Posterior vena cava (tissue), 2 donors: ENCODE results near the gene MON1A. TPM values are rescaled to one million over a fixed set of nuclear protein-coding genes. Genes with fewer than 3 reads are reported as not detected.

Experiments used
- DNase-seq: peaks from one replicate; pipeline ENCODE4 v3.0.0-alpha.2; 2020; ENCODE audit warnings: low spot score
- intact Hi-C, 2 donors: fragments of 100-400 bp; cut with DNase I; formaldehyde crosslinking; loops; one replicate each; pipeline versions ENCODE4 v1.14.1 to v1.14.2; 2022 to 2023
- total RNA-seq, 2 donors: library from RNA; stranded (reverse); fragmentation: NEBNext Ultra II Directional; extraction: Animal tissue kit (Norgen Biotek cat#: 25700); gene quantifications; one replicate each; pipeline ENCODE4 v1.2.1, GENCODE V29; 2021
- donor health status: DM: yes; HTN: yes; CAD: no.
- donor health status: DM: yes; HTN: yes; CAD: no.

Gene MON1A
- total RNA-seq, 2 donors from 2014 or later: 7.6 to 9.3 TPM

DNA sequence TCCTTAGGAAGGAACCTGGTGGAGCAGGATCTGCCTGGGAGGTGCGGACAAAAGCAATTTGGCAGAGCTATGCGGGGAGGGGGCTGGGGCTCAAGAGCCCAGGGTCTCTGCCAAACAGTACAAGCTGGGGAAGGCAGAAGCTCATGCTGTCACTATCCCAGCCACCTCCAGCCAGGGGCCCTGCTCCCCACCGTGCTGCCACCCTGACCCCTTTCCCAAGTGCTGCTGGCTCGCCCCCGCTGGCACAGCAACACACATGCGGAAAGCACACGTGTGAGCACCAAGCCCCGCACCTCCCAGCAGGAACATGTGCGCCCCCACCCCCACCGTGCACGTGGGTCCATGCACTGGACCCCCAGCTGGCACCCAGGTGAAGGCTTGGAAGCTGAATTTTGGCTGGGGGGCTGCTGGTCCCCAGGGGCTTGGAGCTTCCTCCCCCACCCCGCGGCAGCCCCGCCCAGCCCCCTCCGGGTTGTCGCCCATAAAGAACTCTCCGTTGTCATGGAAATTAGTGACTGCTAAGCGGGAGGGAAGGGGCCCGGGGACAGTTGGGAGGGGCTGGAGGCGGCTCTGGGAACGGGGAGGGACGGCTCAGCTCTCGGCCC lies 60.6 kb downstream of the MON1A start:
- intact Hi-C loops: no loop called here
- no peak for DNase-seq

DNA sequence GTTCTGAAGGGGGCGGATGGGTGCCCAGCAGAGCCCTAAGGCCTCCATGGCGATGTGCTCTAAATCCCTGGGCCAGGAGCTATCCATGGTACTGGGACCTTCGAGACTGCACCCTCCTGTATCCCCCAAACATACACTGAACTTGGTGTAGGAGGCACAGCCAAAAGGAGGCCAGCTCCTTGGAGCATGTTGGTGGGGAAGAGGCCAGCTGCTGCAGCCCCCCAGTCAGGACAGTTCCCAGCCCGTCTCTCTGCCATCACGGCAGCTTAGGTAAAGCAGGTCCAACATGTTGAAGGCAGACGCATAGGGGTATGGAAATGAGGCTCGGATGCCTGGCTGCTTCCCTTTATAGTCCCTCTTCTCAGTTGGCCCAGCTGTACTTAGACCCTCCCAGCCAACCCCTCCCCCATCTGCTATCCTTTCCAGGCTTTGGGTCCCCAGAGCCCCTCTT lies 61.7 kb downstream of the MON1A start:
- DNase-seq: no peak

GRCh38 chr3:49867400-49867799 lies 62.2 kb downstream of the MON1A start:
- no peak for DNase-seq
- intact Hi-C loops: no loop called here

More for the DNA sequence above, 61.7 kb downstream of the MON1A start:
- intact Hi-C loops: no loop called here

DNA sequence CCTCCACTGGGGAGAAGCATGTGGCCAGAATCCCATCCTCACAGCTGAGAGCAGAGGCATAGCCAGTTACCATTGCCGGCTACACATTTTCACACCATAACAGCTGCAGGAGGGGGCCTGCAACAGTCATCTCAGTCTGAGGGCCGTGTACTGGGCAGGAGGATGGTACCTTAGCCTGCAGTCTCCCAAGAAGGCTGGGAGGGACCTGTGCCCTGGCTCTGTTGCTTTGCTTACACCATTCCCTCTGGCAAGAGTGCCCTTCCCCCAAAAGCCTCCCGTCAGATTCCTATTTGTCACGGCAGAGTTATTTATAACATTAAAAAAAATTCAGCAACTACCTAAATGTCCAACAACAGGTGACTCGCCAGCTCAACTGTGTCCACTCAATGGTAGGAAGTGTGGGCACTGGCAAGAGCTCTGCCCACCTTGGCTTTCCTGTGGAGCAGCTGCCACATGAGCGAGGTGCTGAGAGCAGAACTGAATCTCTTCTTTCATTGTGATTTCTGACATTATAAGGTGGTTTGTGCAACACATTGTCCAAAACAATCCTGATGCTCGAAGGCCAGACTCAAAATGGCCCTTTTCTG lies 64.3 kb downstream of the MON1A start:
- intact Hi-C loops: no loop called here
- no peak for DNase-seq

- intact Hi-C loops: no loop called here
- no peak for DNase-seq
Measured at GRCh38 chr3:49864505-49864904, 65.1 kb downstream of the MON1A start.

GRCh38 chr3:49859576-49860305 lies 69.9 kb downstream of the MON1A start:
- no peak for DNase-seq
- intact Hi-C loops: no loop called here

Other genes starting within 250 kb of the MON1A start
- 1 to 10 TPM; 3.0 to 9.1 TPM for gene MST1, start 240.3 kb downstream of the MON1A start, total RNA-seq
- gene RNF123, start 240.3 kb downstream of the MON1A start, total RNA-seq: 10 to 100 TPM; 28.3 to 29.5 TPM
- gene AMIGO3, start 210.1 kb downstream of the MON1A start, total RNA-seq: not detected
- gene GMPPB, start 205.9 kb downstream of the MON1A start, total RNA-seq: 10 to 100 TPM; 28.8 to 29.6 TPM
- gene IP6K1, start 143.3 kb downstream of the MON1A start, total RNA-seq: 10 to 100 TPM; 31.5 to 33.3 TPM
- under 1 TPM; 0.29 to 0.46 TPM for gene CDHR4, start 129.9 kb downstream of the MON1A start, total RNA-seq
- gene INKA1, start 126.5 kb downstream of the MON1A start, total RNA-seq: 1 to 10 TPM; 5.6 to 5.9 TPM
- gene UBA7, start 115.9 kb downstream of the MON1A start, total RNA-seq: 10 to 100 TPM; 32.1 to 56.9 TPM
- 1 to 10 TPM; 1.5 to 2.2 TPM for gene TRAIP, start 73.2 kb downstream of the MON1A start, total RNA-seq
- gene CAMKV, start 59.9 kb downstream of the MON1A start, total RNA-seq: not detected
- gene MST1R, start 25.9 kb downstream of the MON1A start, total RNA-seq: 1 to 10 TPM; 1.2 to 1.4 TPM
- 10 to 100 TPM; 53.4 to 62.6 TPM for gene RBM6, start 10.3 kb upstream of the MON1A start, total RNA-seq
- gene RBM5, start 159.1 kb upstream of the MON1A start, total RNA-seq: 100 to 1,000 TPM in 1 of 2 donors, 10 to 100 TPM in 1; 83.5 to 108 TPM
- gene SEMA3F, start 225.5 kb upstream of the MON1A start, total RNA-seq: 10 to 100 TPM; 27.8 to 48.0 TPM